ENCODE data around the gene KCNN4.

DNA sequence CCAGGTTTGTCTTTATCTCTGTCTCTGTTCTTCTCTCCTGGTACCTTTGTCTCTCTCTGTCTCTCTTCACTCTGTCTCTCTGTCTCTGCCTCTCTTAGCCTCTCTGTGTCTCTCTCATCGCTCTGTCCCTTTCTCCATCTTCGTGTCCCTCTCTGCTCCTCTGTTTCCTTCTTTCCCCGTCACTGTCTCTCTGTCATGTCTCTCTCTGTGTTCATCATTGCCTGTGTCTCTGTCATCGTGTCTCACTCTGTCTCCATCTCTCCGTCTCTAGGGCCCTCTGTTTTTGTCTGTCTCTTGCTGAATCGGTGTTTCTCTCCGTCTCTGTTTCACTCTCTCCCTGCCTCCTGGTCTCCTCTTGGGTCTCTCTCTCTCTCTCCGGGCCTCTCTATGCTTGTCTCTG, 2.9 kb upstream of the KCNN4 start:
- TF ChIP-seq, protein P1, sequence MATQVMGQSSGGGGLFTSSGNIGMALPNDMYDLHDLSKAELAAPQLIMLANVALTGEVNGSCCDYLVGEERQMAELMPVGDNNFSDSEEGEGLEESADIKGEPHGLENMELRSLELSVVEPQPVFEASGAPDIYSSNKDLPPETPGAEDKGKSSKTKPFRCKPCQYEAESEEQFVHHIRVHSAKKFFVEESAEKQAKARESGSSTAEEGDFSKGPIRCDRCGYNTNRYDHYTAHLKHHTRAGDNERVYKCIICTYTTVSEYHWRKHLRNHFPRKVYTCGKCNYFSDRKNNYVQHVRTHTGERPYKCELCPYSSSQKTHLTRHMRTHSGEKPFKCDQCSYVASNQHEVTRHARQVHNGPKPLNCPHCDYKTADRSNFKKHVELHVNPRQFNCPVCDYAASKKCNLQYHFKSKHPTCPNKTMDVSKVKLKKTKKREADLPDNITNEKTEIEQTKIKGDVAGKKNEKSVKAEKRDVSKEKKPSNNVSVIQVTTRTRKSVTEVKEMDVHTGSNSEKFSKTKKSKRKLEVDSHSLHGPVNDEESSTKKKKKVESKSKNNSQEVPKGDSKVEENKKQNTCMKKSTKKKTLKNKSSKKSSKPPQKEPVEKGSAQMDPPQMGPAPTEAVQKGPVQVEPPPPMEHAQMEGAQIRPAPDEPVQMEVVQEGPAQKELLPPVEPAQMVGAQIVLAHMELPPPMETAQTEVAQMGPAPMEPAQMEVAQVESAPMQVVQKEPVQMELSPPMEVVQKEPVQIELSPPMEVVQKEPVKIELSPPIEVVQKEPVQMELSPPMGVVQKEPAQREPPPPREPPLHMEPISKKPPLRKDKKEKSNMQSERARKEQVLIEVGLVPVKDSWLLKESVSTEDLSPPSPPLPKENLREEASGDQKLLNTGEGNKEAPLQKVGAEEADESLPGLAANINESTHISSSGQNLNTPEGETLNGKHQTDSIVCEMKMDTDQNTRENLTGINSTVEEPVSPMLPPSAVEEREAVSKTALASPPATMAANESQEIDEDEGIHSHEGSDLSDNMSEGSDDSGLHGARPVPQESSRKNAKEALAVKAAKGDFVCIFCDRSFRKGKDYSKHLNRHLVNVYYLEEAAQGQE (IDR thresholded peaks at IDR 0.05; ENCODE audit: unreplicated experiment) = no peak
- TF ChIP-seq POLR2AphosphoS5 (IDR thresholded peaks at IDR 0.05; ENCODE audit: low read depth) (no peak), CREB1 (CRISPR knock-in tag; IDR thresholded peaks at IDR 0.05; ENCODE audit: low read depth) (no peak), JUNB (IDR thresholded peaks at IDR 0.05; ENCODE audit: unreplicated experiment) (no peak), EZH2phosphoT487 (IDR thresholded peaks at IDR 0.05; ENCODE audit: unreplicated experiment) (no peak), STAT1 (IDR thresholded peaks at IDR 0.05; ENCODE audit: unreplicated experiment) (no peak)
- TF ChIP-seq, protein P2, sequence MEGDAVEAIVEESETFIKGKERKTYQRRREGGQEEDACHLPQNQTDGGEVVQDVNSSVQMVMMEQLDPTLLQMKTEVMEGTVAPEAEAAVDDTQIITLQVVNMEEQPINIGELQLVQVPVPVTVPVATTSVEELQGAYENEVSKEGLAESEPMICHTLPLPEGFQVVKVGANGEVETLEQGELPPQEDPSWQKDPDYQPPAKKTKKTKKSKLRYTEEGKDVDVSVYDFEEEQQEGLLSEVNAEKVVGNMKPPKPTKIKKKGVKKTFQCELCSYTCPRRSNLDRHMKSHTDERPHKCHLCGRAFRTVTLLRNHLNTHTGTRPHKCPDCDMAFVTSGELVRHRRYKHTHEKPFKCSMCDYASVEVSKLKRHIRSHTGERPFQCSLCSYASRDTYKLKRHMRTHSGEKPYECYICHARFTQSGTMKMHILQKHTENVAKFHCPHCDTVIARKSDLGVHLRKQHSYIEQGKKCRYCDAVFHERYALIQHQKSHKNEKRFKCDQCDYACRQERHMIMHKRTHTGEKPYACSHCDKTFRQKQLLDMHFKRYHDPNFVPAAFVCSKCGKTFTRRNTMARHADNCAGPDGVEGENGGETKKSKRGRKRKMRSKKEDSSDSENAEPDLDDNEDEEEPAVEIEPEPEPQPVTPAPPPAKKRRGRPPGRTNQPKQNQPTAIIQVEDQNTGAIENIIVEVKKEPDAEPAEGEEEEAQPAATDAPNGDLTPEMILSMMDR (conservative IDR thresholded peaks at IDR 0.05; ENCODE audit: low read depth in 2 of 2) = no peak
